Stimulated activated CD4-positive, alpha-beta T cell treated with anti-CD3 and anti-CD28 coated beads, Interleukin-1b, Interleukin-23, amount 100 ng/mL, for 24 hours (primary cell): ENCODE measurements around the gene SLMAP.

Experiments
- DNase-seq, 4 experiments: peaks; one replicate each; pipeline ENCODE4 v3.0.0-alpha.2; 2020; ENCODE audit warnings: low read depth in 4 of 4, low spot score in 1 of 4

The SLMAP gene

GRCh38 chr3:57889807-57890206 lies 133.7 kb downstream of the SLMAP start:
- DNase-seq = no peak

- no peak for DNase-seq
Observed at GRCh38 chr3:57890874-57891273, 134.8 kb downstream of the SLMAP start.

GRCh38 chr3:57892423-57892822 lies 136.3 kb downstream of the SLMAP start:
- DNase-seq = no peak

GRCh38 chr3:57893156-57893555 lies 137.0 kb downstream of the SLMAP start:
- no peak for DNase-seq

GRCh38 chr3:57893668-57894067 lies 137.6 kb downstream of the SLMAP start:
- DNase-seq = no peak

- no peak for DNase-seq
Observed at GRCh38 chr3:57896031-57896430, 139.9 kb downstream of the SLMAP start.

GRCh38 chr3:57896691-57897090 lies 140.6 kb downstream of the SLMAP start:
- DNase-seq = no peak

GRCh38 chr3:57900786-57901185 lies 144.7 kb downstream of the SLMAP start:
- DNase-seq = no peak

GRCh38 chr3:57903124-57903890 lies 147.2 kb downstream of the SLMAP start:
- no peak for DNase-seq

- no peak for DNase-seq
Observed at GRCh38 chr3:57910990-57911389, 154.9 kb downstream of the SLMAP start.

GRCh38 chr3:57911593-57911992 lies 155.5 kb downstream of the SLMAP start:
- DNase-seq = no peak

- DNase-seq = no peak
Observed at GRCh38 chr3:57917601-57918000, 161.5 kb downstream of the SLMAP start.

- DNase-seq = no peak
Observed at GRCh38 chr3:57918123-57918837, 162.2 kb downstream of the SLMAP start.

- no peak for DNase-seq
Observed at GRCh38 chr3:57919987-57920386, 163.9 kb downstream of the SLMAP start.

- no peak for DNase-seq
Observed at GRCh38 chr3:57923101-57923500, 167.0 kb downstream of the SLMAP start.

- DNase-seq = no peak
Observed at GRCh38 chr3:57923752-57924151, 167.6 kb downstream of the SLMAP start.

GRCh38 chr3:57927166-57927565 lies 171.1 kb downstream of the SLMAP start:
- no peak for DNase-seq

- no peak for DNase-seq
Observed at GRCh38 chr3:57927916-57928315, 171.8 kb downstream of the SLMAP start.

- no peak for DNase-seq
Observed at GRCh38 chr3:57928511-57928910, 172.4 kb downstream of the SLMAP start.

GRCh38 chr3:57929988-57930387 lies 173.9 kb downstream of the SLMAP start:
- DNase-seq = no peak

GRCh38 chr3:57933602-57934001 lies 177.5 kb downstream of the SLMAP start:
- DNase-seq = no peak

GRCh38 chr3:57934373-57934772 lies 178.3 kb downstream of the SLMAP start:
- no peak for DNase-seq

- no peak for DNase-seq
Observed at GRCh38 chr3:57935539-57935938, 179.4 kb downstream of the SLMAP start.
